ENCODE data around the gene PCSK5.
A peak's percentile ranks its signal among the peaks of the same experiment; 100 is the strongest.

The PCSK5 gene

GRCh38 chr9:76020652-76021051, 130.2 kb downstream of the PCSK5 start:
- no peaks in the 10 kb centered on the region for H3K79me2 ChIP-seq (ENCODE audit: low read length)
- H3F3A ChIP-seq (ENCODE audit: insufficient read depth, low read length) = no peaks in the 10 kb centered on the region
- H3K4me2 ChIP-seq (ENCODE audit: low read depth, low read length) = no peak overlapping the region
- H3K4me1 ChIP-seq (ENCODE audit: low read length) = no peaks in the 10 kb centered on the region
- no peak for DNase-seq
- no peaks in the 10 kb centered on the region for H3K9me3 ChIP-seq (replicated peaks; ENCODE audit: insufficient read depth, low read length)
- no peaks in the 10 kb centered on the region for H4K20me1 ChIP-seq (ENCODE audit: insufficient read depth, low read length)
- H3K27me3 ChIP-seq (replicated peaks; ENCODE audit: insufficient read depth, low read length) = no peaks in the 10 kb centered on the region
- TF ChIP-seq, protein P1, sequence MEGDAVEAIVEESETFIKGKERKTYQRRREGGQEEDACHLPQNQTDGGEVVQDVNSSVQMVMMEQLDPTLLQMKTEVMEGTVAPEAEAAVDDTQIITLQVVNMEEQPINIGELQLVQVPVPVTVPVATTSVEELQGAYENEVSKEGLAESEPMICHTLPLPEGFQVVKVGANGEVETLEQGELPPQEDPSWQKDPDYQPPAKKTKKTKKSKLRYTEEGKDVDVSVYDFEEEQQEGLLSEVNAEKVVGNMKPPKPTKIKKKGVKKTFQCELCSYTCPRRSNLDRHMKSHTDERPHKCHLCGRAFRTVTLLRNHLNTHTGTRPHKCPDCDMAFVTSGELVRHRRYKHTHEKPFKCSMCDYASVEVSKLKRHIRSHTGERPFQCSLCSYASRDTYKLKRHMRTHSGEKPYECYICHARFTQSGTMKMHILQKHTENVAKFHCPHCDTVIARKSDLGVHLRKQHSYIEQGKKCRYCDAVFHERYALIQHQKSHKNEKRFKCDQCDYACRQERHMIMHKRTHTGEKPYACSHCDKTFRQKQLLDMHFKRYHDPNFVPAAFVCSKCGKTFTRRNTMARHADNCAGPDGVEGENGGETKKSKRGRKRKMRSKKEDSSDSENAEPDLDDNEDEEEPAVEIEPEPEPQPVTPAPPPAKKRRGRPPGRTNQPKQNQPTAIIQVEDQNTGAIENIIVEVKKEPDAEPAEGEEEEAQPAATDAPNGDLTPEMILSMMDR (IDR thresholded peaks at IDR 0.05; ENCODE audit: low read length) = no peak
- TF ChIP-seq EZH2 (optimal IDR thresholded peaks at IDR 0.05; ENCODE audit: low read depth, low read length) (no peak), EZH2phosphoT487 (IDR thresholded peaks at IDR 0.05; ENCODE audit: low read length) (no peak)
- H3K9me2 ChIP-seq (replicated peaks; ENCODE audit: insufficient read depth, low read length) = no peaks in the 10 kb centered on the region
- H2AFZ ChIP-seq (ENCODE audit: low read length) = no peak overlapping the region
- no peaks in the 10 kb centered on the region for H3K36me3 ChIP-seq (replicated peaks; ENCODE audit: insufficient read depth, low read length)
- H3K27ac ChIP-seq (ENCODE audit: low read length) = no peak overlapping the region
- H3K4me3 ChIP-seq (ENCODE audit: low read length) = no peak overlapping the region
- H3K9ac ChIP-seq (ENCODE audit: low read length) = no peak overlapping the region

- H3K4me1 ChIP-seq (ENCODE audit: low read length) = peaks cover 5% of the 10 kb centered on the region; the same call in 1 of the 2 replicates
These were observed 131.8 kb downstream of the PCSK5 start for GRCh38 chr9:76022317-76022716.

GRCh38 chr9:76023715-76024195, 133.3 kb downstream of the PCSK5 start:
- Histone ChIP-seq H3K9ac (ENCODE audit: low read length) (no peak overlapping the region), H2AFZ (ENCODE audit: low read length) (no peak overlapping the region), H3K4me2 (ENCODE audit: low read depth, low read length) (no peak overlapping the region), H4K20me1 (ENCODE audit: insufficient read depth, low read length) (no peaks in the 10 kb centered on the region), H3K4me1 (ENCODE audit: low read length) (peaks cover 11% of the 10 kb centered on the region), H3K9me3 (replicated peaks; ENCODE audit: insufficient read depth, low read length) (no peaks in the 10 kb centered on the region), H3K36me3 (replicated peaks; ENCODE audit: insufficient read depth, low read length) (no peaks in the 10 kb centered on the region), H3F3A (ENCODE audit: insufficient read depth, low read length) (no peaks in the 10 kb centered on the region), H3K79me2 (ENCODE audit: low read length) (no peaks in the 10 kb centered on the region), H3K9me2 (replicated peaks; ENCODE audit: insufficient read depth, low read length) (no peaks in the 10 kb centered on the region), H3K27ac (ENCODE audit: low read length) (no peak overlapping the region), H3K27me3 (replicated peaks; ENCODE audit: insufficient read depth, low read length) (no peaks in the 10 kb centered on the region), H3K4me3 (ENCODE audit: low read length) (no peak overlapping the region)
- TF ChIP-seq, protein P1 (IDR thresholded peaks at IDR 0.05; ENCODE audit: low read length) = no peak
- no peak for TF ChIP-seq EZH2 (optimal IDR thresholded peaks at IDR 0.05; ENCODE audit: low read depth, low read length)
- no peak for TF ChIP-seq EZH2phosphoT487 (IDR thresholded peaks at IDR 0.05; ENCODE audit: low read length)
- peak; percentile 16 for DNase-seq

More at GRCh38 chr9:76022317-76022716, 131.8 kb downstream of the PCSK5 start:
- Histone ChIP-seq H3K27ac (ENCODE audit: low read length) (no peak overlapping the region), H3K9ac (ENCODE audit: low read length) (no peak overlapping the region), H2AFZ (ENCODE audit: low read length) (no peak overlapping the region), H3K4me2 (ENCODE audit: low read depth, low read length) (no peak overlapping the region), H3K36me3 (replicated peaks; ENCODE audit: insufficient read depth, low read length) (no peaks in the 10 kb centered on the region), H3F3A (ENCODE audit: insufficient read depth, low read length) (no peaks in the 10 kb centered on the region), H4K20me1 (ENCODE audit: insufficient read depth, low read length) (no peaks in the 10 kb centered on the region), H3K27me3 (replicated peaks; ENCODE audit: insufficient read depth, low read length) (no peaks in the 10 kb centered on the region), H3K4me3 (ENCODE audit: low read length) (no peak overlapping the region), H3K9me3 (replicated peaks; ENCODE audit: insufficient read depth, low read length) (no peaks in the 10 kb centered on the region), H3K79me2 (ENCODE audit: low read length) (no peaks in the 10 kb centered on the region), H3K9me2 (replicated peaks; ENCODE audit: insufficient read depth, low read length) (no peaks in the 10 kb centered on the region)
- no peak for DNase-seq
- TF ChIP-seq, protein P1 (IDR thresholded peaks at IDR 0.05; ENCODE audit: low read length) = no peak
- TF ChIP-seq EZH2phosphoT487 (IDR thresholded peaks at IDR 0.05; ENCODE audit: low read length) (no peak), EZH2 (optimal IDR thresholded peaks at IDR 0.05; ENCODE audit: low read depth, low read length) (no peak)
